ENCODE measurements around the gene RYR1.
"Not testable (repeated sequence)": the region's sequence is repeated elsewhere in the genome, so short reads cannot be mapped to it uniquely, and the experiment has no call there.

Gene RYR1

GRCh38 chr19:38571682-38572081, 138.2 kb downstream of the RYR1 start:
- H4K8ac ChIP-seq (ENCODE audit: low read depth, low read length): no peak overlapping the region
- H3K27me3 ChIP-seq (ENCODE audit: insufficient read depth, low read length, poor library complexity): no peaks in the 10 kb centered on the region
- H3K79me1 ChIP-seq (ENCODE audit: low read length): no peaks in the 10 kb centered on the region
- H3K27ac ChIP-seq (ENCODE audit: low read depth, low read length): no peak overlapping the region
- no peak overlapping the region for H3K18ac ChIP-seq (ENCODE audit: low read length)
- no peak overlapping the region for H4K5ac ChIP-seq (ENCODE audit: low read length)
- H3K4me1 ChIP-seq (ENCODE audit: control insufficient read depth, low read depth, low read length): no peaks in the 10 kb centered on the region
- H3K9ac ChIP-seq (ENCODE audit: low read length): no peak overlapping the region
- no peak overlapping the region for H3K4me2 ChIP-seq (ENCODE audit: low read length)
- no peak overlapping the region for H2BK15ac ChIP-seq (replicated peaks; ENCODE audit: low read depth)
- no peaks in the 10 kb centered on the region for H3K36me3 ChIP-seq (ENCODE audit: control insufficient read depth, insufficient read depth, low read length)
- no peak for DNase-seq
- H3K23ac ChIP-seq (ENCODE audit: low read length): no peak overlapping the region
- H3K4me3 ChIP-seq (ENCODE audit: low read length): no peak overlapping the region
- H3K79me2 ChIP-seq (ENCODE audit: control insufficient read depth, insufficient read depth, low read length): no peaks in the 10 kb centered on the region
- no peak overlapping the region for H3K56ac ChIP-seq (ENCODE audit: low read length)
- H2BK5ac ChIP-seq (ENCODE audit: low read length): no peak overlapping the region
- H2AK5ac ChIP-seq (ENCODE audit: low read length): no peak overlapping the region
- WGBS (ENCODE audit: extremely low coverage, insufficient coverage, low lambda C conversion rate): no CpG with 5 or more reads among the region's 2 CpGs
- H2BK120ac ChIP-seq (ENCODE audit: low read depth, low read length): no peak overlapping the region
- no peak overlapping the region for H3K4ac ChIP-seq (ENCODE audit: low read depth, low read length)

DNA sequence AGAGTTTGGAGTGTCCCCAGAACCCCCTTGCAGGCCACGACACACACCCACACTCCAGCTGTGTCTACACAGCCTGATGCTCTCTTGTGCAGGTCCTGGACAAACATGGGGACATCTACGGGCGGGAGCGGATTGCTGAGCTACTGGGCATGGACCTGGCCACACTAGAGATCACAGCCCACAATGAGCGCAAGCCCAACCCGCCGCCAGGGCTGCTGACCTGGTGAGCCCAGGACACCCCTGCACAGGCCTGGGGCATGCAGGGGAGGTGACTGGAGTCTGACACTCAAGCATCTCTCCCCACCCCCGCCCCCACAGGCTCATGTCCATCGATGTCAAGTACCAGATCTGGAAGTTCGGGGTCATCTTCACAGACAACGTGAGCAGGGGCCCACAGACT, 144.3 kb downstream of the RYR1 start:
- no CpG with 5 or more reads among the region's 11 CpGs for WGBS (ENCODE audit: extremely low coverage, insufficient coverage, low lambda C conversion rate)
- Histone ChIP-seq H3K4me1 (ENCODE audit: control insufficient read depth, low read depth, low read length) (no peaks in the 10 kb centered on the region), H3K56ac (ENCODE audit: low read length) (no peak overlapping the region), H3K79me2 (ENCODE audit: control insufficient read depth, insufficient read depth, low read length) (no peaks in the 10 kb centered on the region), H4K8ac (ENCODE audit: low read depth, low read length) (no peak overlapping the region), H3K9ac (ENCODE audit: low read length) (no peak overlapping the region), H3K23ac (ENCODE audit: low read length) (no peak overlapping the region), H3K18ac (ENCODE audit: low read length) (no peak overlapping the region), H4K5ac (ENCODE audit: low read length) (no peak overlapping the region), H3K79me1 (ENCODE audit: low read length) (no peaks in the 10 kb centered on the region), H2BK15ac (replicated peaks; ENCODE audit: low read depth) (no peak overlapping the region), H2BK5ac (ENCODE audit: low read length) (no peak overlapping the region), H3K4me2 (ENCODE audit: low read length) (no peak overlapping the region), H3K4me3 (ENCODE audit: low read length) (no peak overlapping the region), H3K4ac (ENCODE audit: low read depth, low read length) (no peak overlapping the region), H2AK5ac (ENCODE audit: low read length) (no peak overlapping the region), H3K36me3 (ENCODE audit: control insufficient read depth, insufficient read depth, low read length) (no peaks in the 10 kb centered on the region), H3K27ac (ENCODE audit: low read depth, low read length) (no peak overlapping the region), H2BK120ac (ENCODE audit: low read depth, low read length) (no peak overlapping the region), H3K27me3 (ENCODE audit: insufficient read depth, low read length, poor library complexity) (no peaks in the 10 kb centered on the region)
- no peak for DNase-seq

DNA sequence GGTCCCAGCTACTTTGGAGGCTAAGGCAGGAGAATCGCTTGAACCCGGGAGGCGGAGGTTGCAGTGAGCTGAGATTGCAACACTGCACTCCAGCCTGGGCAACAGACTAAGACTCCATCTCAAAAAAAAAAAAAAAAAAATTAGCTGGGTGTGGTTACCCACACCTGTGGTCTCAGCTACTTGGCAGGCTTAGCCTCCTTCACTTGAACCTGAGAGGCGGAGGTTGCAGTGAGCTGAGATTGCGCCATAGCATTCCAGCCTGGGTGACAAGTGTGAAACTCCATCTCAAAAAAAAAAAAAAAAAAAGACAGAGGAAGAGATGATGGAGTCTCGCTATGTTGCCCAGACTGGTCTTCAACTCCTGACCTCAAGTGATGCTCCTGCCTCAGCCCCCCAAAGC, 145.8 kb downstream of the RYR1 start:
- not testable (repeated sequence) for H3K27me3 ChIP-seq (ENCODE audit: insufficient read depth, low read length, poor library complexity); H3K4me1 ChIP-seq (ENCODE audit: control insufficient read depth, low read depth, low read length); H3K79me1 ChIP-seq (ENCODE audit: low read length); H4K5ac ChIP-seq (ENCODE audit: low read length); H4K8ac ChIP-seq (ENCODE audit: low read depth, low read length); H3K18ac ChIP-seq (ENCODE audit: low read length); H3K27ac ChIP-seq (ENCODE audit: low read depth, low read length); H2BK120ac ChIP-seq (ENCODE audit: low read depth, low read length); DNase-seq; H3K4ac ChIP-seq (ENCODE audit: low read depth, low read length); H3K23ac ChIP-seq (ENCODE audit: low read length); H2AK5ac ChIP-seq (ENCODE audit: low read length); H2BK5ac ChIP-seq (ENCODE audit: low read length); H3K9ac ChIP-seq (ENCODE audit: low read length); H2BK15ac ChIP-seq (replicated peaks; ENCODE audit: low read depth); H3K56ac ChIP-seq (ENCODE audit: low read length); H3K36me3 ChIP-seq (ENCODE audit: control insufficient read depth, insufficient read depth, low read length); H3K79me2 ChIP-seq (ENCODE audit: control insufficient read depth, insufficient read depth, low read length); H3K4me2 ChIP-seq (ENCODE audit: low read length); H3K4me3 ChIP-seq (ENCODE audit: low read length)
- WGBS (ENCODE audit: extremely low coverage, insufficient coverage, low lambda C conversion rate): no CpG with 5 or more reads among the region's 6 CpGs

DNA sequence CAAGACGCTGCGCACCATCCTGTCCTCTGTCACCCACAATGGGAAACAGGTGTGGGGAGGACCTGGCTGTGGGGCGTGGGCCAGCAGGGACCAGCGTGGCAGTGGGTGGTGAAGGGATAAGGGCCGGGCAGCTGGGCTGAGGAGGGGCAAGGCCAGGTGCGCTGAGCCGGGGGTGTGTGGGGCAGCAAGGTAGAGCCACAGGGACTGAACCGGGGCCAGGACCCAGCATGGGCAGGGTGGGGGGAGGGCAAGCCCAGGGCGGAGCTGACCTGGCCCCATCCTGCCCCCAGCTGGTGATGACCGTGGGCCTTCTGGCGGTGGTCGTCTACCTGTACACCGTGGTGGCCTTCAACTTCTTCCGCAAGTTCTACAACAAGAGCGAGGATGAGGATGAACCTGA, 146.6 kb downstream of the RYR1 start:
- Histone ChIP-seq H3K9ac (ENCODE audit: low read length) (no peak overlapping the region), H2BK5ac (ENCODE audit: low read length) (no peak overlapping the region), H3K23ac (ENCODE audit: low read length) (no peak overlapping the region), H4K8ac (ENCODE audit: low read depth, low read length) (no peak overlapping the region), H2BK120ac (ENCODE audit: low read depth, low read length) (no peak overlapping the region), H3K4me2 (ENCODE audit: low read length) (no peak overlapping the region), H3K4ac (ENCODE audit: low read depth, low read length) (no peak overlapping the region), H3K79me1 (ENCODE audit: low read length) (no peaks in the 10 kb centered on the region), H3K4me1 (ENCODE audit: control insufficient read depth, low read depth, low read length) (no peaks in the 10 kb centered on the region), H3K18ac (ENCODE audit: low read length) (no peak overlapping the region), H3K56ac (ENCODE audit: low read length) (no peak overlapping the region), H3K36me3 (ENCODE audit: control insufficient read depth, insufficient read depth, low read length) (no peaks in the 10 kb centered on the region), H3K27me3 (ENCODE audit: insufficient read depth, low read length, poor library complexity) (no peaks in the 10 kb centered on the region), H3K4me3 (ENCODE audit: low read length) (no peak overlapping the region), H3K27ac (ENCODE audit: low read depth, low read length) (no peak overlapping the region), H4K5ac (ENCODE audit: low read length) (no peak overlapping the region), H2BK15ac (replicated peaks; ENCODE audit: low read depth) (no peak overlapping the region), H2AK5ac (ENCODE audit: low read length) (no peak overlapping the region), H3K79me2 (ENCODE audit: control insufficient read depth, insufficient read depth, low read length) (no peaks in the 10 kb centered on the region)
- no peak for DNase-seq
- WGBS (ENCODE audit: extremely low coverage, insufficient coverage, low lambda C conversion rate): no CpG with 5 or more reads among the region's 15 CpGs

DNA sequence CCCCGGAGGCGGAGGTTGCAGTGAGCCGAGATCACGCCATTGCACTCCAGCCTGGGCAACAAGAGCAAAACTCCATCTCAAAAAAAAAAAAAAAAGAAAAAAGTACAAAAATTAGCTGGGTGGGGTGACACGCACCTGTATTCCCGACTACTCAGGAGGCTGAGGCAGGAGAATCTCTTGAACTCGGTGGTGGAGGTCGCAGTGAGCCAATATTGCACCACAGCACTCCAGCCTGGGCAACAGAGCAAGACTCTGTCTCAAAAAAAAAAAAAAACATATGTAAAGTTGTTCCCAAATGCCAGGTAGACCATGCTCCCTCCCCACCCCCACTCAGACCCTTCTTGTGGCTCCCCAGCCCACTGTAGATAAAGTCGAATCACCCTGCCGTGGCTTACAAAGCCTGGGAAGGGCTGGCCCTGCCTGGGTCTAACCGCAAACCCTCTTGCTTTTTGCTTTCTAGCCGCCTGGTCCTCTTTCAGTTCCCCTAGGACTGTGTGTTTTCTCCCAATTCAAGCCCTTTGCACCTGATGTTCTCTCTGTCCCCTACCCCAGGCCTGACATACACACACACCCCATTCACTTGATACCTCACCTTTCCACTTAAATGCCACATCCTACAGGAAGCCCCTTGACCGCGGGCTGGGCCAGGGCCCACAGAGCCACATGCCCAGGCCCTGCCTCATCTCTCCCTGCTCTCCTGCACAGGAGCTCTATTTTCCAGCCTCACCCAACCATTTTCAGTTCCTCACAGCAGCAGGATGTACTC, 149.9 kb downstream of the RYR1 start:
- no peak overlapping the region for H3K27ac ChIP-seq (ENCODE audit: low read depth, low read length)
- no peak for DNase-seq
- no peaks in the 10 kb centered on the region for H3K4me1 ChIP-seq (ENCODE audit: control insufficient read depth, low read depth, low read length)
- H2BK5ac ChIP-seq (ENCODE audit: low read length): no peak overlapping the region
- WGBS (ENCODE audit: extremely low coverage, insufficient coverage, low lambda C conversion rate): no CpG with 5 or more reads among the region's 14 CpGs
- H3K18ac ChIP-seq (ENCODE audit: low read length): no peak overlapping the region
- no peaks in the 10 kb centered on the region for H3K79me2 ChIP-seq (ENCODE audit: control insufficient read depth, insufficient read depth, low read length)
- no peak overlapping the region for H3K4ac ChIP-seq (ENCODE audit: low read depth, low read length)
- H2AK5ac ChIP-seq (ENCODE audit: low read length): no peak overlapping the region
- H3K9ac ChIP-seq (ENCODE audit: low read length): no peak overlapping the region
- H2BK15ac ChIP-seq (replicated peaks; ENCODE audit: low read depth): no peak overlapping the region
- no peak overlapping the region for H3K4me3 ChIP-seq (ENCODE audit: low read length)
- H3K23ac ChIP-seq (ENCODE audit: low read length): no peak overlapping the region
- no peaks in the 10 kb centered on the region for H3K27me3 ChIP-seq (ENCODE audit: insufficient read depth, low read length, poor library complexity)
- no peak overlapping the region for H4K5ac ChIP-seq (ENCODE audit: low read length)
- no peaks in the 10 kb centered on the region for H3K79me1 ChIP-seq (ENCODE audit: low read length)
- no peak overlapping the region for H3K4me2 ChIP-seq (ENCODE audit: low read length)
- no peaks in the 10 kb centered on the region for H3K36me3 ChIP-seq (ENCODE audit: control insufficient read depth, insufficient read depth, low read length)
- H4K8ac ChIP-seq (ENCODE audit: low read depth, low read length): no peak overlapping the region
- H3K56ac ChIP-seq (ENCODE audit: low read length): no peak overlapping the region
- H2BK120ac ChIP-seq (ENCODE audit: low read depth, low read length): no peak overlapping the region

- Histone ChIP-seq H3K56ac (ENCODE audit: low read length) (no peak overlapping the region), H4K5ac (ENCODE audit: low read length) (no peak overlapping the region), H3K79me2 (ENCODE audit: control insufficient read depth, insufficient read depth, low read length) (no peaks in the 10 kb centered on the region), H2BK5ac (ENCODE audit: low read length) (no peak overlapping the region), H3K4me3 (ENCODE audit: low read length) (no peak overlapping the region), H3K4me2 (ENCODE audit: low read length) (no peak overlapping the region), H3K36me3 (ENCODE audit: control insufficient read depth, insufficient read depth, low read length) (no peaks in the 10 kb centered on the region), H3K4me1 (ENCODE audit: control insufficient read depth, low read depth, low read length) (no peaks in the 10 kb centered on the region), H4K8ac (ENCODE audit: low read depth, low read length) (no peak overlapping the region), H2BK120ac (ENCODE audit: low read depth, low read length) (no peak overlapping the region), H3K79me1 (ENCODE audit: low read length) (no peaks in the 10 kb centered on the region), H3K23ac (ENCODE audit: low read length) (no peak overlapping the region), H3K18ac (ENCODE audit: low read length) (no peak overlapping the region), H2AK5ac (ENCODE audit: low read length) (no peak overlapping the region), H3K27me3 (ENCODE audit: insufficient read depth, low read length, poor library complexity) (no peaks in the 10 kb centered on the region), H3K4ac (ENCODE audit: low read depth, low read length) (no peak overlapping the region), H3K9ac (ENCODE audit: low read length) (no peak overlapping the region), H3K27ac (ENCODE audit: low read depth, low read length) (no peak overlapping the region), H2BK15ac (replicated peaks; ENCODE audit: low read depth) (no peak overlapping the region)
- DNase-seq: no peak
- no CpG with 5 or more reads among the region's 4 CpGs for WGBS (ENCODE audit: extremely low coverage, insufficient coverage, low lambda C conversion rate)
These were observed 150.5 kb downstream of the RYR1 start for GRCh38 chr19:38583985-38584305.
